Activated naive CD8-positive, alpha-beta T cell treated with anti-CD3 and anti-CD28 coated beads, Interleukin-2, amount 10 ng/mL, durations not matched to agents 7 days and 5 days (primary cell): ENCODE data around the gene TIMM50. TPM values are rescaled to one million over a fixed set of nuclear protein-coding genes. Genes with fewer than 3 reads are reported as not detected.

Experiments
- ATAC-seq: fragments of 150-1000 bp; cut with Tn5 transposase; one replicate; pipeline ENCODE4 v1.10.0; 2021; ENCODE audit warnings: low read depth, moderate library complexity
- POLR2A ChIA-PET: fragments of 350-600 bp; sonication (Branson Sonifier 250); formaldehyde crosslinking; loops from one replicate; lab custom pipeline; 2021; ENCODE audit warnings: antibody characterized with exemption; lab: Charles Lee
- DNase-seq: peaks from one replicate; pipeline ENCODE4 v3.0.0; 2021
- H3K27ac Mint-ChIP-seq: one replicate; pipeline ENCODE4 v1.8.0; 2022; ENCODE audit warnings: mild to moderate bottlenecking, mixed read lengths
- H3K27me3 Mint-ChIP-seq: one replicate; pipeline ENCODE4 v1.8.0; 2022; ENCODE audit warnings: mild to moderate bottlenecking, moderate library complexity, mixed read lengths
- H3K36me3 Mint-ChIP-seq: one replicate; pipeline ENCODE4 v1.8.0; 2021; ENCODE audit warnings: mild to moderate bottlenecking, mixed read lengths
- H3K4me1 Mint-ChIP-seq: one replicate; pipeline ENCODE4 v1.8.0; 2021; ENCODE audit warnings: mixed read lengths
- H3K4me3 Mint-ChIP-seq: one replicate; pipeline ENCODE4 v1.8.0; 2022; ENCODE audit warnings: mild to moderate bottlenecking, moderate library complexity, mixed read lengths
- H3K9me3 Mint-ChIP-seq: one replicate; pipeline ENCODE4 v1.8.0; 2021; ENCODE audit warnings: mixed read lengths
- total RNA-seq, 2 experiments: library from RNA; stranded (reverse); gene quantifications; one replicate each; pipeline ENCODE4 v1.2.3, GENCODE V29; 2021

TIMM50 gene
- 10 to 100 TPM; 42.8 to 46.8 TPM for total RNA-seq

- DNase-seq (peak; percentile 99), ATAC-seq (peak; percentile 95)
- POLR2A ChIA-PET: interaction anchor here (0.6 to 2.2 kb wide), 8 partner anchors 10 to 90 kb away, joined by 3 to 10 read pairs (median 3); partner anchors contain the start of genes MED29, PAF1, RPS16 and SUPT5H
- Mint-ChIP-seq H3K27ac (peak within 1 kb of the TSS; percentile 94), H3K36me3 (peaks cover 11% of the 10 kb centered on the region), H3K4me1 (peaks cover 21% of the 10 kb centered on the region), H3K9me3 (no peaks in the 10 kb centered on the region), H3K4me3 (peak within 1 kb of the TSS; percentile 94), H3K27me3 (no peaks in the 10 kb centered on the region)
Measured at GRCh38 chr19:39480337-39481228, at the start of gene TIMM50. Gene TIMM50, plus strand, starts transcription at chr19:39480838. Its CDS starts 16 bp downstream, at chr19:39480854.

DNA sequence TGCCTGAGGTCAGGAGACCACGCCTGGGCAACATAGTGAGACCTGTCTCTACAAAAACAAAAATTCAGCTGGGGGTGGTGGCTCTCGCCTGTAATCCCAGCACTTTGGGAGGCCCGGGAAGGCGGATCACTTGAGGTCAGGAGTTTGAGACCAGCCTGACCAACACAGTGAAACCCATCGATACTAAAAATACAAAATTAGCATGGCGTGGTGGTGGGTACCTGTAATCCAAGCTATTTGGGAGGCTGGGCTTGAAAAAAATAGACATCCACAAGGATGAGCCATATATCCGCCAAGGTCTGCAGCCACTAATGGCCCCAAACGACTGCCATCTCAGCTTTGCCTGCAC lies 48.0 kb upstream of the TIMM50 start:
- peaks cover 23% of the 10 kb centered on the region for H3K36me3 Mint-ChIP-seq
- ATAC-seq: no peak
- H3K9me3 Mint-ChIP-seq: no peaks in the 10 kb centered on the region
- H3K4me1 Mint-ChIP-seq: peaks cover 41% of the 10 kb centered on the region
- peaks cover 3% of the 10 kb centered on the region for H3K27me3 Mint-ChIP-seq
- POLR2A ChIA-PET: no interaction called here
- no peak overlapping the region for H3K4me3 Mint-ChIP-seq
- no peak overlapping the region for H3K27ac Mint-ChIP-seq
- no peak for DNase-seq

- H3K4me1 Mint-ChIP-seq: peaks cover 43% of the 10 kb centered on the region
- peak overlapping the region; percentile 100 for H3K4me3 Mint-ChIP-seq
- peaks cover 3% of the 10 kb centered on the region for H3K27me3 Mint-ChIP-seq
- DNase-seq: no peak
- POLR2A ChIA-PET: no interaction called here
- no peak overlapping the region for H3K27ac Mint-ChIP-seq
- no peaks in the 10 kb centered on the region for H3K9me3 Mint-ChIP-seq
- ATAC-seq: no peak
- peaks cover 23% of the 10 kb centered on the region for H3K36me3 Mint-ChIP-seq
Measured at GRCh38 chr19:39433480-39434079, 47.1 kb upstream of the TIMM50 start.

DNA sequence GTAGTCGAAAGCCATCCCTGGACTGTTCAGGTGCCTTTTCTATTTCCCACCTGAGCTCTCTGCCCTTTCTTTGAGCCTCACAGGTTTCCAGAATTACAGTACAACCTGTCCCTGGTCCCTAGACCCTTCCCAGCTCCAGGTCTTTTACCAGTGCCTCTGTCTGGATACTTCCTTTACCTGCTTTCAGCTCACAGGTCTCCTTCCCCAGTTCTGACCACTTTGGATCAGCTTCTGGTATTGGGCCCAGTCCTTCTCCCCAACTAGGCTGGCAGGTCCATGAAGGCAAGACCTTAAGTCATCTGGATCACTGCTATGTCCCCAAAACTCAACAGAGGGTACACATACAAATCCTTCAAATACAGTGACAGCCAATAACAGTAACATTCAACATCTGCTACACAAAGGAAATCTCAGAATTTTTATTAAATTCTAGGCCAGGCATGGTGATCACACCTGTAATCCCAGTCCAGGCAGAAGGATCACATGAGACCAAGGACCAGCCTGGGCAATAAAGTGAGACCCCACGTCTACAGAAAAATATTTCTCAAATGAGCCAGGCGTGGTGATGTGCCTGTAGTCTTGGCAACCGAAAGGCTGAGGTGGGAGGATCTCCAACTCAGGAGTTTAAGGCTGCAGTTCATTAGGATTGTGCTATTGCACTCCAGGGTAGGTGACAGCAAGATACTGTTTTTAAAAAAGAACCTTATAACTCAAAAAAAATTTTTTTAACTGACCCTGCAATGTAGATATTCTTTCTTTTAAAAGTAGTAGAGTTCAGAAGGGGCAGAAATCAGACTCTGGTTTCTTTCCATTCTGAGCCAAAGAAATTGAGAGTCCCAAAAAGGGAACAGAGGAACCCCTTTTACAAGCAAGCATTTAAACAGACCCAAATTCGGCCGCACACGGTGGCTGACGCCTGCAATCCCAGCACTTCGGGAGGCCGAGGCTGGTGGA lies 46.2 kb upstream of the TIMM50 start:
- DNase-seq (no peak), ATAC-seq (no peak)
- H3K27ac Mint-ChIP-seq: peak overlapping the region; percentile 70
- POLR2A ChIA-PET: interaction anchor here (1.1 to 2.5 kb wide), 15 partner anchors 8 to 412 kb away, joined by 4 to 113 read pairs (median 17); partner anchors contain the start of genes MED29, PAF1, PLEKHG2 and SAMD4B
- H3K9me3 Mint-ChIP-seq: no peaks in the 10 kb centered on the region
- H3K27me3 Mint-ChIP-seq: peaks cover 3% of the 10 kb centered on the region
- H3K4me1 Mint-ChIP-seq: peaks cover 41% of the 10 kb centered on the region
- peaks cover 23% of the 10 kb centered on the region for H3K36me3 Mint-ChIP-seq
- peak overlapping the region; percentile 100 for H3K4me3 Mint-ChIP-seq

GRCh38 chr19:39435499-39436349 lies 44.9 kb upstream of the TIMM50 start, which contains the start of gene RPS16:
Gene RPS16, minus strand, starts transcription at chr19:39435949. Its CDS starts 54 bp downstream, at chr19:39435895.
- peaks cover 3% of the 10 kb centered on the region for H3K27me3 Mint-ChIP-seq
- peaks cover 42% of the 10 kb centered on the region for H3K4me1 Mint-ChIP-seq

DNA sequence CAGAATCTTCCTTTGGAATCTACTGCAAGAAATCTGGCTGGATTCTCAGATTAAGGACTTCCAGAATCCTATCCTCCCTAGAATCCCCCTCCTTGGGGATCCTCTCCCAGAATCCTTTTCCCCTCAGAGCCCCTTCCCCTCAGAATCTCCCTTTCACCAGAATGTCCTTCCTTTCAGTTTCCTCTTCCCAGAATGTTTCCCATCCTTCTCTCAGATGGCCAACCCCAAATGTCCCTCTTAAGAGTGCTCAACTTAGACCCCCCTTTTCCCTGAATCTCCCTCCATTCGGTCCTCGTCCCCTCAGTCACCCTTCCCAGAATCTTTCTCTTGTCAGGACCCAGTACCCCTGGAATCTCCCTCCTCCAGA lies 44.3 kb upstream of the TIMM50 start:
- Mint-ChIP-seq H3K36me3 (peaks cover 23% of the 10 kb centered on the region), H3K9me3 (no peaks in the 10 kb centered on the region), H3K27me3 (peaks cover 3% of the 10 kb centered on the region), H3K4me1 (peaks cover 42% of the 10 kb centered on the region), H3K4me3 (peak overlapping the region; percentile 100), H3K27ac (peak overlapping the region; percentile 99)
- no peak for ATAC-seq
- POLR2A ChIA-PET: interaction anchor here (0.6 to 2.5 kb wide), 33 partner anchors 10 to 1177 kb away, joined by 3 to 113 read pairs (median 6); partner anchors contain the start of genes AKT2, DLL3, DYRK1B and EID2B
- no peak for DNase-seq

More at GRCh38 chr19:39435499-39436349, 44.9 kb upstream of the TIMM50 start, which contains the start of gene RPS16:
- DNase-seq (peak; percentile 100), ATAC-seq (peak; percentile 87)
- peak within 1 kb of the TSS; percentile 99 for H3K27ac Mint-ChIP-seq
- H3K36me3 Mint-ChIP-seq: peaks cover 23% of the 10 kb centered on the region
- peak within 1 kb of the TSS; percentile 100 for H3K4me3 Mint-ChIP-seq
- POLR2A ChIA-PET: interaction anchor here (0.6 to 2.5 kb wide), 35 partner anchors 9 to 1177 kb away, joined by 3 to 113 read pairs (median 6); partner anchors contain the start of genes AKT2, DLL3, DYRK1B and EID2B
- no peaks in the 10 kb centered on the region for H3K9me3 Mint-ChIP-seq

- Mint-ChIP-seq H3K9me3 (no peaks in the 10 kb centered on the region), H3K27ac (no peak overlapping the region), H3K4me3 (no peak overlapping the region), H3K4me1 (peaks cover 36% of the 10 kb centered on the region), H3K27me3 (peaks cover 5% of the 10 kb centered on the region), H3K36me3 (peaks cover 15% of the 10 kb centered on the region)
- POLR2A ChIA-PET: no interaction called here
- no peak for ATAC-seq
- DNase-seq: no peak
Measured at GRCh38 chr19:39438270-39438934, 42.2 kb upstream of the TIMM50 start.

DNA sequence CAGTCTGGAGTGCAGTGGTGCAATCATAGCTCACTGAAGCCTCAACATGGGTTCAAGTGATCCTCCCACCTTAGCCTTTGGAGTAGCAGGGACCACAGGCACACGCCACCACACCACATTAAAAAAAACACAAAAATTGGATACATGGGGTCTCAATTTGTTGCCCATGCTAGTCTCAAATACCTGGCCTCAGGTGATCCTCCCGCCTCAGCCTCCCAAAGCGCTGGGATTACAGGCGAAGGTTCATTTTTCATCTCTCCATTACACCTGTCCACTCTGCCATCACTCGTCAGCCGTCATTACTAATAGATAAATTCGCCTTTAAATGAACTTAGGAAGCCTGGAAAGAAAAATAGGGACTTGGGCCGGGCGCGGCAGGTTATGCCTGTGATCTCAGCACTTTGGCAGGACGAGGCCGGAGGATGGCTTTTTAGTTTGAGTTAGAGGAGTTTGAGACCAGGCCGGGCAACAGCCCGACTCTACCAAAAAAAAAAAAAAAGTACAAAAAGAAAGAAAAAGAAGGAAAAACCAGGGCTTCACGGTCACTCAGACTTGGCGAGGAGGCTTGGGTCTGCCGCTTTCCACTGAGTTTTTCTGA lies 35.9 kb upstream of the TIMM50 start:
- Mint-ChIP-seq H3K27ac (peak overlapping the region; percentile 96), H3K27me3 (peaks cover 2% of the 10 kb centered on the region), H3K36me3 (peaks cover 23% of the 10 kb centered on the region), H3K9me3 (no peaks in the 10 kb centered on the region), H3K4me3 (peak overlapping the region; percentile 91), H3K4me1 (peaks cover 40% of the 10 kb centered on the region)
- no peak for ATAC-seq
- POLR2A ChIA-PET: interaction anchor here (0.6 to 4.8 kb wide), 19 partner anchors 9 to 1020 kb away, joined by 3 to 113 read pairs (median 4); partner anchors contain the start of genes EID2, EID2B, GMFG and MED29
- DNase-seq: no peak

DNA sequence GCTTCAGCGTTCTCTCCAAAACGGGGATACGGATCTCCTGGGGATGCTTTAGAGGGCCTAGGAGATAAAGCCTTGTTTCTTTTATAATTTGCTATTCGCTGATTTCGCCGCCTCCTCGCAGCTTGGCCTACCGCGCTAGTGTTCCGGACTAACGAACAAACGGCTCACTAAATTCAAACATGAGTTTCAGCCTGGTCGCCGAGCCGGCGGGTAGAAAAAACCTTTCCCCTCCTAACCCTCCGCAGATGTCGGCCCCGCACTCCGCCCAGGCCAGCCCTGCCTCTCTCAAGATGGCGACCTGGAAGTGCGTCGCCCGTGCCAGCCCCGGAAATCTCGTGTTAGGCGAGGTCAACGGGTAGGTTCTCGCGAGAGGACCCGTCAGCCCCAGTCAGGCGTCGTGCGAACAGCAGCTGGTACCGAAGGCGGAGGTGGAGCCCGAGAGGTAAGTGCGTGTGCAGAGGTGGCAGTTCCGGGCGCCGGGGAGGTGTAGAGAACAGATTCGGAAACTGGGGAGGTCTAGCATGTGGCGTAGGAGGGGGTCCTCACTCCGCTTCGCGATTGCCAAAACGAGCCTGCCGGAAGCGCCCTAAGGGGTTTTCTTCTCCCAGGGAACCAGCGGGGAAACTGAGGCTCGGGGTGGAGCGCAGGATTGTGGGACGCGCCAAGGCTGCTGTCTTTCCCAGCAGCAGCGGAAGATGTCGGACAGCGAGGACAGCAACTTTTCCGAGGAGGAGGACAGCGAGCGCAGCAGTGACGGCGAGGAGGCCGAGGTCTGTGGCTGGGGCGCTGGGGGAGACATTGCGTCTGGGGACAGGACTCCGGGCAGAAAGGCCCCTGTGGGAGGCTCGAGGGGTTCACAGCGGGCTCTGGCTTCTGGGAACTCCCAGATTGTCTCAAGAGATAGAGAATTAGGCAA lies 35.2 kb upstream of the TIMM50 start, which contains the start of gene SUPT5H:
SUPT5H (plus strand) TSS at position 387 of the 916 bp plus-strand sequence; CDS start at position 696, 309 bp downstream.
- ATAC-seq (peak; percentile 96), DNase-seq (peak; percentile 94)
- POLR2A ChIA-PET: interaction anchor here (0.6 to 4.8 kb wide), 14 partner anchors 10 to 1019 kb away, joined by 3 to 113 read pairs (median 5); partner anchors contain the start of genes EID2, EID2B, MED29 and PAF1
- Mint-ChIP-seq H3K4me1 (peaks cover 42% of the 10 kb centered on the region), H3K36me3 (peaks cover 23% of the 10 kb centered on the region), H3K27me3 (peaks cover 2% of the 10 kb centered on the region), H3K4me3 (peak within 1 kb of the TSS; percentile 91), H3K9me3 (no peaks in the 10 kb centered on the region), H3K27ac (peak within 1 kb of the TSS; percentile 96)
